GM19463 (cell line): ENCODE results near the gene NHLH2.

Experiments used
- ATAC-seq: cut with Tn5 transposase; IDR thresholded peaks from one replicate; pipeline ENCODE4 v1.9.1; 2021; ENCODE audit warnings: mild to moderate bottlenecking, moderate library complexity; ENCODE audit not compliant: unreplicated experiment

Gene NHLH2

DNA sequence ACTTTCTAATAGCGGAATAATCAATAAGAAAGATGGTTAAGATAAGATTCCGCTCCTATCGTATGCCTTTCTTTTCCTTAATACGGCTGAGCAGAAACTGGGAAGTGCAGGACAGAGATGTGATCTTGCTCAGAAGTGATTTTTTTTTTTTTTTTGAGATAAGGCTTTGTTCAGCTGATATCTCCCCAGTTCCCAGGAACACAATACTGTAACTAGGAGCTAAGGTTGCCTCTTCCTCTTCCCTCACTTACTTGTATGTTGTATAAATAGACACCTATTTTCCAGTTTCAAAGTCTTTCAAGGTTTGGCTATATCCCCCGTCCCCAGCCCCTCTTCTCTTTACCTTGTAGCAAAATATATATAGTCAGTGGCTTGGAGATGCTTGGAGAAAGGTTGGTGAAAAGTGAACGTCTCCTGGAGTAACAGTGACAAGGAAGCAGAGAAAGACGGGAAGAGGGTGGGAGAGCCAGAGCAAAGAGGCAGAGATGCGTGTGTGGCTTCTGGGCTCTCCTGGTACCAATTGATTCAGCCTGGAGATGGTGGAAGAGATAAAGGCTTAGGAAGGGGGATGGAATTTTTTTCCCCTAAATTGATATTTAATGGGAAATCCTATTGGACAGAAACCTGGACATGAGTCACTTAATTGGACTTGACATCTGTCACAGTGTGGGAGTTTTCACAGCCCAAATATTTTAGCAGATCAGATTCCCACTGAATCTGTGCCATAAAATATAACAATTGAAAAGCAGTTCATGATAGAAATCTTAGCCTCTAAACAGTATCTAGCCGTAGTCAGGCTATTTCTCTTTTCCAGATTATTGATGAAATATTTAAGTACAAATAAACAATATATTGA is at the start of gene NHLH2:
TSS of gene NHLH2 (minus strand) at position 522 of the 856 bp plus-strand sequence. CDS start 2,754 bp downstream, outside the sequence.
- no peak for ATAC-seq

DNA sequence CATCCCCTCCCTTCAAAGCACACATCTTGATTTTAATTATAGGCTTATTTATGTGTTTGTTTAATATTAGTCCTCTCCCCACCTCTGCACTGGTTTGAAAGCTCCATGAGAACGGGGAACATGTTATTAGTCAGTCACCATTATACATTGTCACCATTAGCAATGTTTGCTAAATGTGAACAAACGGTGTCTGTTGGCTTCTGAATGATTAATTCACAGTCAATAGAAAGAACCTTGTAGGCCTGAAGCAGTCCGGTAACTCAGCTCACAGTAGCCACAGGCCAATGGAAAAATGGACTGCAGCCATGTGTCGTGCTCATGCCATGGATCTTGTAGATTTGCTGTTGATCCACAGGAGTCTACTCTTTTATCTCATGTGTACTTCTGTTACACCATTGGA is 49.7 kb upstream of the NHLH2 start:
- no peak for ATAC-seq

DNA sequence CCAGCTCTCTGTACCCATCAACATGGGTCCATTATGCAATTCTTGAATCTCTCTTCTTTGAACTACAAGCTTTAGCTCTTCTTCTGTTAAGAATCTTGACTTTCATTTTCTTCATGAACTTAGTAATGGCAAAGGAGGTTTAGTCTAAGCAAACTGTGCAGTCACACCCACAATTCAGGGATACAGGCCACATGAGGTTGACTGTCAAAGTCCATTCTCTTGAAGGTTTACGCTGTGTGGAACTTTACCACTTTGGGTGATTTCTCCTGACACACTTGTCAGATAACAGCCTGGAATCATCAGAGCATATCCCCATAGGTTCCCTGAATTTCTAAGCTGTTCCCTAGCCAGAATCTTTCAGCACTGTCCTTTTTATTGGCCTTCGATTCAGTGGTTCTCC is 48.0 kb upstream of the NHLH2 start:
- ATAC-seq: no peak

DNA sequence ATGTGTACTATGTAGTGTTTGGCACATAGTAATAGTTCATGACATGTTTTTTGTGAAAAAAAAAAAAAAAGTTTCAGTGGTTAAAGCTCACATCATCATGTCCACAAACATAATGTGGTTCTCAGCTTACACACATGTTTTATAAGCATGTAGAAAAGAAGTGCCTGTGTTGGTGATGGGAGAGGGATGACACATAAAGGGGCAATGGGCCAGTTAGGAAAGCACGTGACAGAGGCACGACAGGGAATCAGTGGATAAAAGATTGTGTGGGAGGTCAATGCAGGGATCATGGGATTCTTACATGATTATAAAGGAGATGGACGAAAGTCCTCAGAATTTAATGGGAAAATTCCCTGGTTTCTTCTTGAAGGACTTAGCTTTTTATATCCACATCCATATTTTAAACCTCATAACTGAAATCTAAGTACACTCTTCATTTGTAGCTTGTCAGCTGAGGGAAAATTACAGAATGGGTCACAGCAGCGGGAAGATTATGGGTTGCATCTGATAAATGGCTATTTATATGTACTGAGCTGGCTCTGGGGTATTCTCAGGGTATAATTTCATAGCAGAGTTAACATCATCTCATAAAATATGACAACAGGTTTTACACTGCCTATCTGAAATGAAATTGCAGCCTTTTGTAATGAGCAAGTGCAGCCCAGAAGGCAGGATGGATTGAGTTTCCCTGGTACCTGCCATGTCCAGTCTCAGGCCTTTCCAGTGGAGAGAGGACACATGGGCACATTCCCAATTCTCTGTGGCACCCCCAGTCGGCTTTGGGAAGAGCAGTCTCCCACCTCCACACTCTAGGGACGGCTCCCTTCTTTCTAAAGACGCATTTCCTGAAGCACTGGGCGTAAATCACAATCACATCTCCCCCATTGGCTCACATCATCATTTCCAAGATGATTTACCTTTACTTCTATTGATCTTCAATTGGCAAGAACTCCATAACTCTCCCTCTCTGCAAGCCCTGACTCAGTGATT is 42.3 kb upstream of the NHLH2 start:
- no peak for ATAC-seq

DNA sequence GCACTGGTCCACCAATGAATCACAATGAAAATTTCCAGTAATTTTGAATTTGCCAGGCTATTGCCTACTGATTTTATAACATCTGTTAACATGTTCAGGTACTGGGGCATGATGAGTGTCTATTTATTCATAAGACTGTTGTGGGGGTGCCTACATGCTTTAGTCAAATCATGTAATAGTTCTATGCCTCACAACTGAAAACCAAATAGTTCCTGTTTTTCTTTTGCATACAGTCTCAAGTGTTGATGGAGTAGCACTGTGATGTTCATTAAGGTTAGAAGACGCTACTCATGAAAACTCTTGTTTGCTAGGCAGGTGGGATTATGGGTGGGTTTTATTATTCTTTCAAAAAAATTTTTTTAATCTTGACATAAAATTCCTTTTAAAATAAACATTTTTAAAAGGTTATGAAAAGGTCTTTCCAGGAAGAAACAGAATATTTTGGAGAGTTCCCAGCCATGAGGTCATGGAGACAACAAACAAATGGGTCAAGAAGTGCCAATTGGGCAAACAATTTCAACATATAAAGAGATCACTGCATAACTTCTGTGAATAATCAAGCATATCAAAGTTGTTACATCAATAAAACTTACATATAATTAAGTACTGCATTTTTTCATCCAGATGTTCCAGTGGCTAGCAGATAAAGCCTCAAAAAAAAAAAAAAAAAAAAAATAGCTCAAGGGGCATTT is 40.2 kb upstream of the NHLH2 start:
- ATAC-seq: no peak

DNA sequence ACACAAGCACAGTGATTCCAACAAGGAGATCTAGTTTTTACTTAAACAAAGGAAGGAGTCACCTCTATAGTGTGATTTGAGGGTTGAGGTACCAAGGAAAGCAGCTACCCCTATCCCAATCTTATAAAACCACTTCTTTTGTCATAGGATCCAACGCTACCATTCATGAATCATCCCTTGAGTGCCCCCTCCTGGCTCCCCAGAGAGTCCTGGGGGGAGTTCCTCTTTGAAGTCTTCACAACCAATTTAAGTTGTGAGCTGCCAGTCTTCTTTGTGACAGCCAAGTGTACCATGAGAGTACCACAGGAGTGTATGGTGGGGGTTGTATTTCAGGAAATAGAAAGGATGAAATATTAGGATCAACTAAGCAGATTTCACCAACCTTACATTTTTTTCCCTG is 39.1 kb upstream of the NHLH2 start:
- ATAC-seq: no peak

DNA sequence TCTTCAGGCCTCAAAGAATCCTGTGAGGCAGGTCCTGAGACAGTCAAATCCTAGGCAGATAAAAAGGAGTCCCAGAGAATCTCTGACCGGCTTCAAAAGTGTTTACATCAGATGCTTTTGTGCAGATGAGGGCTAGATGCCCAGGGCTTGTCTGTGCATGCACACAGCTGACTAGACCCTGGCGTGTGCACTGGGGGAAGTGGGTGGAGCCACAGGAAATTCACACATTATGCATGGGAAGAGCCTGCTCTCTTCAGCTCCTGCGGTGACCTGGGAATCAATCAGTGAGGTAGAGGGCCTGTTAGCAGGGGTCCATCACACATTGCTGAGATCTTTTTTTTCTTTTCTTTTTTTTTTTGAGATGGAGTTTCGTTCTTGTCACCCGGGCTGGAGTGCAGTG is 36.6 kb upstream of the NHLH2 start:
- no peak for ATAC-seq

DNA sequence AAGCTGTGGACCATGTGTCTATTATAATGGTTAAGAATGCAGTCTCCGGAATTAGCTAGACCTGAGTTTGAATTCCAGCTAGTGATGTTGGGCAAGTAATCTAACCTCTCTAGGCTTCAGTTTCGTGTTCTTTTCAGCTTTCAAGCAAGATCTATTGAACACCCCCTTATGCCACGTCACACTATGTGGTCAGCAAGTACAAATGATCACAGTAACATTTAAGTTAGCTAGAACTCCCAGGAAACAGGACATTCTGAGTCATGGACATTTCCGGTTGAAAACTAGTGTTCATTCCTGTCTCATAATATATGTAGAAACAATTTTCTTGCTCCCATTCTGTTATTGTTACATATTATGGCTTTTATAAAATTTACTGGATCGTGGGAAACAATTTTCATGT is 34.0 kb upstream of the NHLH2 start:
- ATAC-seq: no peak

DNA sequence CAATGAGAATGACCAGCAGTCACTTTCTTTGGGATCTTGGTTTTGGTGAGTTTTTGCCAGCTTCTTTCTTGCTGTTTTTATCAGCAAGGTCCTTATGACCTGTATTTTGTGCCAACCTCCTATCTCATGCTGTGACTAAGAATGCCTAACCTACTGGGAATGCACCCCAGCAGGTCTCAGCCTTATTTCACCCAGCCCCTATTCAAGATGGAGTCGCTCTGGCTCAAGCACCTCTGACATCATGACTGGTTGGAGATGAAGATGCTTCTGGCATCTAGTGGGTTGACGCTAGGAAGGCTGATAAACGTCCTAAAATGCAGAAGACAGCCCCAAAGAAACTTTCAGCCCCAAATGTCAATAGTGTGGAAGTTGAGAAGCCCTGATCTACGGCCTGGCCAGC is 33.6 kb upstream of the NHLH2 start:
- ATAC-seq: no peak

DNA sequence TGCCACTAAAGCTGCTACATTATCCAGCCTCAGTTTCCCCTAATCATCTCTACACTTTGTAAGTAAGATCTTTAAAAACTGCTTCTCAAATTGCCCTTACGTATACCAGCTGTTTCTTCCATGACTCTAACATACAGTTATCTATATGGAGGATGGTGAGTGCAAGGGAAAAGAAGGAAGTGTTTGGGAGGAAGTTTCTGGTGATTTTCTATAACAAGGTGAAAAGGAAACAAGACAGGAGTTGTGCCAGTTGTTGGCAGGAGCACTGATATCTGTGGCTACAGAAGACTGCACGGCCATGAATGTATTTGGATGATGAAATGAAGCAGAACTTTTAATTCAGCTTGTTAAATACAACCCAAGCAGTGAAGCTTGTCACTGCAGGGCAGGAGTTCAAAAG is 32.3 kb upstream of the NHLH2 start:
- ATAC-seq: no peak

DNA sequence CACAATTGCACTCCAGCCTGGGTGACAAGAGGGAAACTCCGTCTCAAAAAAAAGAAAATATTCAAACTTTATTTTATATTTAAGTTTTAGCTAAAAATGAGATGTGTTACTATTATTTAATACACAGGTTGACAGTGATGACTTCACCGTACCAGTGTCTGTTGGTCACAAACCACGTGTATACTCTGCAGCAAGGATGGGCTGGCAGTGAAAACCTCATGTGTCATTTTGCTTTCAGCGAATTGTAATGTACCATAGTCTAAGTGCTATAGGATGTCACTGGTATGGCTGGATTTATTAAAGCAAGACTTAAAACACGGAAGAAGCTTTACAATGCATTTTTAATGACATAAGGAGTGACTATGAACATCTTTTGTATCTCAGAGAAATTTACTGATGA is 28.1 kb upstream of the NHLH2 start:
- no peak for ATAC-seq

DNA sequence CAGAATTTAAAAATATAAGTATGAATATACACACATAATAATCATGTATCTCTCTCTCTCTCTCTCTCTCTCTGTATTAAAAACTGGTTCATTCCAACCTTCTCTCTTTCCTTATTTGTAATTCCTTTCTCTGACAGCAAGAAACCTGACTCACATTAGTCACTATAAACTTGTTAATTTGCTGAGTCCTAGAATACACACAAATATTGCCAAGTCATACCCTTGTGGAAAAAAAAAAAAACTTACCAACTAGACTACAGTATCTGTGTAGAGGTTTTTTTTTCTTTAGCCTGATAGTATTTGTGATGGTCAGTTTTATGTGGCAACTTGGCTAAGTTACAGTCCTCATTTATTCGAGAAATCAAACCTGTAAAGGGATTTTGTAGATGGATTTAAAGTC is 26.3 kb upstream of the NHLH2 start:
- no peak for ATAC-seq

DNA sequence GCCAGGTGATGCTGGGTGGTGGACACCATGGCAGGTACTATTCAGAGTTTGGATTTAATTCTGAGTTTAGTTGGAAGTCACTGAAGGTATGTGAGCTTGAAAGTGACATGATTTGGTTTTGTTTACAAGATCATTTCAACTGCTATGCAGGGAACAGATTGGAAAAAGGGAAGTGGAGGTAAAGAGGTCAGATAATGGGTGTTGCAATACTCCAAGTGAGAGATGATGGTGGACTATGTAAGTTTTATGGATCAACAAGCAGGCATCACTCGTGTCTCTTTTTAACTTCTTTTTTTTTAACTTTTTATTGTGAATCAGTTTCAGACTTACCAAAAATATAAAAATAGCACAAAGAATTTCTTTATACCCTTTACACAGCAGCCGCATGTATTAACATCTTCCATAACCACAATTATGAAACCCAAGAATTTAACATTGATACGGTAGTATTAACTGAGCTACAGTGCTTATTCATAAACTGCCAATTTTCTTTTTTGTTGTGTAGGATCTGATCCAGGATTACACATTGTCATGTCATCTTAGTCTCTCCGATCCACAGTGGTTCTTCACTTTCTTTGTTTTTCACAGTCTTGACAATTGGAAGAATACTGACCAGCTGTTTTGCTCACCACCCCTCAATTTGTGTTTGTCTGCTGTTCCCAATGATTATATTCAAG is 24.9 kb upstream of the NHLH2 start:
- ATAC-seq: no peak

DNA sequence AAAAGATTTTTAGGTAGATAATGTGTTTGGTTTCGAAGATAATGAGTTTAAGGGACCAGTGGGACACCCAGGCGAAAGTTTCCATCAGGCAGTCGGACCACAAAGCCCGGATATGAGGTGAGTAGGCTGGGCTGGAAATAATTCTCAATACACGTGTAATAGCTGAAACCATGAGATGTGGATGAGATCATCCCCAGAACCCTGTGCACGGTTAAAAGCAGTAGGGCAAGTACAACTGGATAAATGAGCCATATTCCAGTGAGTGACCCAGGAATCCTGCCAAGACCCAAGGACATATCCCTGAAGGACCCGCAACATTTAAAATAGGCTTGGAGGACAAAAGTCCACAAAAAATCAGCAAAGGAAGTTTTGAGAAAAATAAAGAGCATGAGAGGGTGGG is 21.5 kb upstream of the NHLH2 start:
- ATAC-seq: no peak

DNA sequence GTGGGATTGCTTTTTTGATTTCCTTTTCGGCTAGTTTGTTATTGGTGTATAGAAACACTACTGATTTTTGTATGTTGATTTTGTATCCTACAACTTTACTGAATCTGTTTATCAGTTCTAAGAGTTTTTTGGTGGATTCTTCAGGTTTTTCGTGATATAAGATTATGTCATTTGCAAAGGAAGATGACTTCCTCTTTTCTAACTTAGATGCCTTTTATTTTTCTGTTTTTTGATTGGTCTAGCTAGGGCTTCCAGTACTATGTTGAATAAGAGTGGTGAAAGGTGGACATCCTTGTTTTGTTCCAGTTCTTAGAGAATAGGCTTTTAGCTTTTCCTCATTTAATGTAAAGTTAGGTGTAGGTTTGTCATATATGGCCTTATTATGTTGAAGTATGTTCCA is 13.1 kb upstream of the NHLH2 start:
- no peak for ATAC-seq

DNA sequence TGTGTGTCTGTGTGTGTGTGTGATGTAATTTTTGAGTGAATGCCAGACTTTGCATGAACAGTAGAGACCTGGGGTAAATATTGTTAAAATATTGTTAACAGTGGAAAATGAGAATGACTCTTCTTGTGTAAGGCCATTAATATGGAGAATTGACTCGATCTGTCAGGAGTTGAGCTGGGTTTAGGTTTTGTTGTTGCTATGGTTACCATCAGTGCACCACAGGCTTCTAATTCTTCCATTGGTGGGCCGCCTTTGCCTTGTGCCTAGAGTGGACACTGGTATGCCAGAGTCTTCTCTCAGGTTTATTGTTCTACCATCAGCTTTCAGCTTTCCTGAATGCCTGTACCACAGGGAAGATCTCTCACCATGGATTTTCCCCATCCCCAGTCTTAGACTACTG is 10.0 kb upstream of the NHLH2 start:
- ATAC-seq: no peak

DNA sequence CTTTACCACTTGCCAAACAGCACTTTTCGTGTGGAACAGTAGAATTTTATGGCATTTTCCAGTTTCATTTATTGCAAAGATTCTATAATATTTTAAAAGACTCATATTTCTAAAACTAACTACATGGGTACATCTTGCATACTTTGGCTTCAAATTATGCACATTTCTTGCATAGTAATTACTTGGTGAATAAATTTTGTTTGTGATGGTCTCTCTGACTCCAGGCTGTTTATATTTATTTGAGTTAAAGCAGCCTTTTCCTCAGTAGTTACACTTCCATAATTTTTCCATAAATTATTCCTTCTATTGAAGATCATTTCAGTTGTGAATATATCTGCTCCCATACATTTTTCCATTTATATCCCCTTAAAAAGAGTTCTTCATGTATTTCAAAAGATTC is 6.9 kb upstream of the NHLH2 start:
- no peak for ATAC-seq

DNA sequence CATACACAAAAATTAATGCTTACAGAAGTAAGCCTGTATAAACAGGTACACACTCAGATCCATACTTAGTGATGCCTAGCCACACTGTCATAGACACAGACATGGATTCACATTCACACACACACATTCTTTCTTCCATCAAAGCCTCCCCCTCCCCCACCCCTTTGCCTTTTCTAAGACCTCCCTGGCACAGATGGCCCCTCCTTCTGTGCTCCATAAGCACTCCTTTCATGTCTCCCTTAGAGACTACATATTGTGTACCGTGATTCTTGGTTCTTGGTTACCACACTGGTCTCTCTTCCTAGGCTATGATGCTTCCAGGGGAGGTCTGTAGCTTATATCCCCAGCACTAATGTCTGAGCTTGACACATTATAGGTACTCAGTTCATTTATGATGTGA is 2.0 kb upstream of the NHLH2 start:
- ATAC-seq: no peak

DNA sequence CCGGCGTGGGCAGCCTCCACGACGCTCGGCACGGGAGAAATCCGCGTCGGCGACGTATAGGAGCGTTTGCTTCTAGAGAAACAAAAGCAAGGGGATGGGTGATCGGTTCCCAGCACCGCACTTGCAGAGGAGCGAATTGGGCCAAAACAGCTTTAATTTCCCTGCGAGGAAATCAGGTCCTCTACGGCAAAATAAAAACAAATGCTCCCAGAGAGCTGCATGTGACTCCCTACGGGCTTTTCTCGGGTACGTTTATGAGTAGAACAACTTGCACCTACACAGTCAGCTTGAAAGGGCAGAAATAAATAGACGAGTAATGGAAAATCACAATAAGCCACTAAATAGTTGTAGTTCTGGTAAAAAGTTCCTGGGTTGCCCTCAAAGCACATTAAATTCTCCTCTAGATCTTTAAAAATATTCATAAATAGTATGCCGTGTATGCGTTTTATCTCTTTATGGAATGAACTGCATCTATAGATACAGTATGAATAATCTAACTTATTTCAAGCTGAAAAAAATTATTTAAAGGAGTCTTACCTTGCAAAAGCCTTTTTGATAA is 1.2 kb downstream of the NHLH2 start:
- no peak for ATAC-seq

DNA sequence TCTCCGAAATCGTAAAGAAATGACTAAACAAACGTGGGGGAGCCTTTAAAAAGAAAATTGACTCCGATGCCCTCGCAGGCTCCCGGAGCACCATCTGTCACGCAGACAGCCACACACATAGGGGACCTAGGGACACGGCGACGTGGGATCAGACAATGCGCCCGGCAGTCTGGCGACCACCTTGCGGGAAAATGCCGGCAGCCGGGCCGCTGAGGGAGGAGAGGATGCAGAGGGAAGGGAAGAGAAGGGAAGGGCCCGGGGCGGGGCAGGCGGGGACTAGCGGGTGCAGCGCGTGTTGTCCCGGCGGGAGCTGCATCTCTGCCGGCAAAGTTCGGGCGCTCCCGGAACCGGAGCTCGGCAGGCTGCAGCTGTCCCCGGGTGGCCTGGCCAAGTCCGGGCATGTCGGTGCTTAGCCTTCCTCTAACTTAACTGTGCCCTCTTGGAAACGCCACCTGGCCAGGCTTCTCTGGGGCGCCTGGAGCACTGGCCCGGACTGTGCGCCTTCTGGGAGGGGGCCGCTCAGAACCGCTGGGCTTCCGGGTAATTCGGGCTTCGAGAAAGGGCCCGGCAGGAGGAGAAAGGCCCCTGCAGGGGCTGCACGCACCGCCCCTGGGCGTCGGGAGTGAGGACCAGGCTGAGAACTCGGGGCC is 1.8 kb downstream of the NHLH2 start:
- no peak for ATAC-seq
